Esophagus muscularis mucosa (tissue), 4 donors: Measurements from ENCODE around the gene SAV1. TPM values are rescaled to one million over a fixed set of nuclear protein-coding genes. Genes with fewer than 3 reads are reported as not detected.
A peak's percentile ranks its signal among the peaks of the same experiment; 100 is the strongest.

Experiments used
- DNase-seq: peaks from one replicate; pipeline ENCODE4 v3.0.0-alpha.2; 2017; ENCODE audit errors: extremely low spot score
- H3K27ac ChIP-seq, 4 donors: fragments of 200-600 bp; sonication (generic); replicated peaks in 1 of 4; 1 replicate in 3 of 4; 2 replicates in 1 of 4; pipeline ENCODE4 v1.5.1; 2016 to 2019; ENCODE audit warnings: mild to moderate bottlenecking in 1 of 4
- H3K27me3 ChIP-seq, 4 donors: fragments of 200-600 bp; sonication (generic); one replicate each; pipeline versions ENCODE4 v1.5.1 to v1.6.0; 2016 to 2019
- H3K36me3 ChIP-seq, 4 donors: fragments of 200-600 bp; sonication (generic); one replicate each; pipeline ENCODE4 v1.5.1; 2016 to 2019
- H3K4me1 ChIP-seq, 4 donors: fragments of 200-600 bp; sonication (generic); one replicate each; pipeline ENCODE4 v1.5.1; 2016 to 2019
- H3K4me3 ChIP-seq, 4 donors: fragments of 200-600 bp; sonication (generic); 1 replicate in 2 of 4; 2 replicates in 2 of 4; pipeline ENCODE4 v1.5.1; 2016 to 2019; ENCODE audit warnings: mild to moderate bottlenecking in 4 of 4, moderate library complexity in 1 of 4
- H3K9me3 ChIP-seq, 4 donors: fragments of 200-600 bp; sonication (generic); 1 replicate in 3 of 4; 2 replicates in 1 of 4; pipeline ENCODE4 v1.5.1; 2016 to 2019
- CTCF ChIP-seq, 3 experiments: fragments of 200-600 bp in 2 of 3; fragments of 450-650 bp in 1 of 3; sonication (generic) in 2 of 3; IDR thresholded peaks; one replicate each; pipeline ENCODE4 v1.5.1; 2017 to 2019; ENCODE audit warnings: antibody characterized with exemption in 3 of 3, mild to moderate bottlenecking in 2 of 3, moderate library complexity in 1 of 3
- EP300 ChIP-seq: sonication (generic); formaldehyde crosslinking; IDR thresholded peaks from one replicate; pipeline ENCODE4 v1.6.1; 2017; ENCODE audit warnings: antibody characterized with exemption
- POLR2A ChIP-seq: fragments of 450-650 bp; IDR thresholded peaks from one replicate; pipeline ENCODE4 v1.6.1; 2017; ENCODE audit warnings: antibody characterized with exemption, moderate library complexity, mild to moderate bottlenecking, low read depth
- POLR2AphosphoS5 ChIP-seq, 2 donors: sonication (generic); formaldehyde crosslinking; IDR thresholded peaks; one replicate each; pipeline ENCODE4 v1.6.1; 2017; ENCODE audit warnings: antibody characterized with exemption in 2 of 2
- WGBS: methylation state at CpG from one replicate; pipeline ENCODE4 v1.1.5; 2018; 5-methylcytosine and 5-hydroxymethylcytosine counted together
- intact Hi-C: fragments of 100-400 bp; cut with DNase I; formaldehyde crosslinking; loops from one replicate; pipeline ENCODE4 v1.15.1; 2023
- total RNA-seq, 4 donors: library from RNA; depleted of rRNA; stranded (reverse); fragments of >200 nt; gene quantifications; one replicate each; pipeline versions ENCODE4 v1.1.0 to v1.2.1, GENCODE V29; 2016

Gene SAV1
- total RNA-seq, 4 donors from 2014 or later = 34.5 to 48.5 (median 40.2) TPM

DNA sequence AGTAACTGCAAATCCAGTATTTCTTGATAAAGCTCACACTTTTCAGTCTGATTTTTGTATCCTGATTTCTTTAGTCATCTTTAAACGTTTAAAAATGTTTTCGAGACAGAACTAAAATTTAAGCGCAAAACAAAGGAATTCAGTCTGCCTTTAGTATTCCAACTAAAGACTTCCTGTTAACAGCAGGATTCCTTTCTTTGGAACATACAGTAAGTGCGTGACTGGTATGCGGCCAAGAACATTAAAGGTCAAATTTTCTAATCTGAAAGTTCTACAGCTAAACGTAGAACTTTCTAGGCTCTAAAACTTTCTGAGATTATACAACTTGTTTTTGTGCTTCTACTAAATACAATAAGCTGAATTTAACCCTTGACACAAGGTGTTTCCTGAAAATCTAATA is 9.9 kb downstream of the SAV1 start:
- H3K27ac ChIP-seq = peak overlapping the region; percentile 39 to 72 (median 54)
- H3K9me3 ChIP-seq = no peaks in the 10 kb centered on the region
- TF ChIP-seq POLR2A = no peak
- TF ChIP-seq CTCF (IDR thresholded peaks at IDR 0.05) = no peak
- TF ChIP-seq EP300 = no peak
- TF ChIP-seq POLR2AphosphoS5 (IDR thresholded peaks at IDR 0.05) = no peak
- H3K4me1 ChIP-seq = peaks cover 32 to 68% (median 63%) of the 10 kb centered on the region in 4 donors
- H3K4me3 ChIP-seq = peak overlapping the region in 2 of 4 donors; percentile 11 to 18
- intact Hi-C loops = no loop called here
- H3K27me3 ChIP-seq = no peaks in the 10 kb centered on the region
- peaks cover 0 to 18% (median 5%) of the 10 kb centered on the region in 4 donors for H3K36me3 ChIP-seq
- no peak for DNase-seq
- 23% methylated on average over 6 of the region's 6 CpGs for WGBS

DNA sequence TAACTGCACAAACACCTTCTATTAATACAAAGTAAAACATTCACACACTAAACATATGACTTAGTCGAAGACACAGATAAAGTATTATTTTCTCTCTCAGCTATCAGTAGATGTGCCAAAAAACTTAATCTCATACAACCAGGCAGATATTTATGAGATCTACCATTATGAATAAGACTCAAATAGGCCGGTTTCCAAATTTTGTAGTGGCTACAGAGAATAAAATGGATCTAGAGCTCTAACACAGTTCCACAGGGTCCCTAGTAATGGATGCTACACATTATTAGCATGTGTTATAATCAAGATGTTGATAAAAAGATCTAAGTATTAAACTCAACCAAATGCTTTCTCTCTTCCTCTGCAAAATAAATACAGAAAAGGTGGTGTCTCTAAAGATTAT is 10.4 kb downstream of the SAV1 start:
- Histone ChIP-seq H3K27me3 (no peaks in the 10 kb centered on the region), H3K27ac (peak overlapping the region; percentile 39 to 72 (median 54)), H3K9me3 (no peaks in the 10 kb centered on the region), H3K4me3 (peak overlapping the region in 2 of 4 donors; percentile 11 to 18), H3K4me1 (peaks cover 32 to 73% (median 66%) of the 10 kb centered on the region in 4 donors), H3K36me3 (peaks cover 0 to 18% (median 5%) of the 10 kb centered on the region in 4 donors)
- no peak for DNase-seq
- 34% methylated on average over 2 of the region's 2 CpGs for WGBS
- intact Hi-C loops = no loop called here
- TF ChIP-seq CTCF (IDR thresholded peaks at IDR 0.05) = no peak
- no peak for TF ChIP-seq EP300
- TF ChIP-seq POLR2AphosphoS5 (IDR thresholded peaks at IDR 0.05) = no peak
- TF ChIP-seq POLR2A = no peak

GRCh38 chr14:50656776-50657175 is 11.3 kb downstream of the SAV1 start:
- H3K9me3 ChIP-seq = no peaks in the 10 kb centered on the region
- H3K4me3 ChIP-seq = no peak overlapping the region
- peak overlapping the region in 2 of 4 donors; percentile 11 to 72 for H3K27ac ChIP-seq
- peaks cover 36 to 83% (median 70%) of the 10 kb centered on the region in 4 donors for H3K4me1 ChIP-seq
- intact Hi-C loops = no loop called here
- no peaks in the 10 kb centered on the region for H3K27me3 ChIP-seq
- peaks cover 0 to 17% (median 5%) of the 10 kb centered on the region in 4 donors for H3K36me3 ChIP-seq
- 74% methylated on average over 6 of the region's 6 CpGs for WGBS
- DNase-seq = no peak
- TF ChIP-seq EP300 (no peak), POLR2A (no peak), CTCF (IDR thresholded peaks at IDR 0.05) (no peak), POLR2AphosphoS5 (IDR thresholded peaks at IDR 0.05) (no peak)

- Histone ChIP-seq H3K4me3 (no peak overlapping the region), H3K9me3 (no peaks in the 10 kb centered on the region), H3K4me1 (peaks cover 18 to 45% (median 36%) of the 10 kb centered on the region in 4 donors), H3K27me3 (no peaks in the 10 kb centered on the region), H3K36me3 (peaks cover 0 to under 1% (median 0%) of the 10 kb centered on the region in 4 donors), H3K27ac (no peak overlapping the region)
- no peak for DNase-seq
- intact Hi-C loops = no loop called here
- no peak for TF ChIP-seq POLR2AphosphoS5 (IDR thresholded peaks at IDR 0.05)
- TF ChIP-seq EP300 = no peak
Measured at GRCh38 chr14:50649691-50650090, 18.4 kb downstream of the SAV1 start.

DNA sequence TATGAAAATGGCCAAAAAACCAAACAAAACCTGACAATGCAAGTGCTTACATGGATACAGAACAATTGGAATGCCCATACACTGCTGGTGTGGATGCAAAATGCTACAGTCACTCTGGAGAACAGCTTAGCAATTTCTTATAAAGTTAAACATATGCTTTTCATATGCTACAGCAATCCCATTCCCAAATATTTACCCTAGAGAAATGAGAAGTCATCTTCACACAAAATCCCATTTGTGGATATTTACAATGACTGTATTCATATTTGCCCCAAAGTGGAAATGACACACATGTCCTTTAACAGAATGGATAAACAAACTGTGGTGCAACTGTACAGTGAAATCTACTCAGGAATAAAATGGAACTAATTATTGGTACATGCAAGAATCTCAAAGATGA is 20.4 kb downstream of the SAV1 start:
- Histone ChIP-seq H3K27me3 (no peaks in the 10 kb centered on the region), H3K4me3 (no peak overlapping the region), H3K4me1 (peaks cover 10 to 27% (median 21%) of the 10 kb centered on the region in 4 donors), H3K27ac (no peak overlapping the region), H3K9me3 (no peaks in the 10 kb centered on the region), H3K36me3 (peaks cover 0 to 12% (median 0%) of the 10 kb centered on the region in 4 donors)
- DNase-seq = no peak
- intact Hi-C loops = no loop called here
- TF ChIP-seq EP300 (no peak), POLR2AphosphoS5 (IDR thresholded peaks at IDR 0.05) (no peak), CTCF (IDR thresholded peaks at IDR 0.05) (no peak), POLR2A (no peak)
